ENCODE data around the gene WIZ.
"Not testable (repeated sequence)": the region's sequence is repeated elsewhere in the genome, so short reads cannot be mapped to it uniquely, and the experiment has no call there.

WIZ gene

GRCh38 chr19:15429825-15430467 lies 19.8 kb downstream of the WIZ start:
- DNase-seq (ENCODE audit: low read depth in 2 of 2), result no peak

- no peak for DNase-seq (ENCODE audit: low read depth in 2 of 2)
These were observed 20.6 kb downstream of the WIZ start for GRCh38 chr19:15428956-15429824.

GRCh38 chr19:15427991-15428471 lies 21.7 kb downstream of the WIZ start:
- no peak for DNase-seq (ENCODE audit: low read depth in 2 of 2)

- DNase-seq (ENCODE audit: low read depth in 2 of 2), result no peak
These were observed 22.4 kb downstream of the WIZ start for GRCh38 chr19:15427350-15427700.

DNA sequence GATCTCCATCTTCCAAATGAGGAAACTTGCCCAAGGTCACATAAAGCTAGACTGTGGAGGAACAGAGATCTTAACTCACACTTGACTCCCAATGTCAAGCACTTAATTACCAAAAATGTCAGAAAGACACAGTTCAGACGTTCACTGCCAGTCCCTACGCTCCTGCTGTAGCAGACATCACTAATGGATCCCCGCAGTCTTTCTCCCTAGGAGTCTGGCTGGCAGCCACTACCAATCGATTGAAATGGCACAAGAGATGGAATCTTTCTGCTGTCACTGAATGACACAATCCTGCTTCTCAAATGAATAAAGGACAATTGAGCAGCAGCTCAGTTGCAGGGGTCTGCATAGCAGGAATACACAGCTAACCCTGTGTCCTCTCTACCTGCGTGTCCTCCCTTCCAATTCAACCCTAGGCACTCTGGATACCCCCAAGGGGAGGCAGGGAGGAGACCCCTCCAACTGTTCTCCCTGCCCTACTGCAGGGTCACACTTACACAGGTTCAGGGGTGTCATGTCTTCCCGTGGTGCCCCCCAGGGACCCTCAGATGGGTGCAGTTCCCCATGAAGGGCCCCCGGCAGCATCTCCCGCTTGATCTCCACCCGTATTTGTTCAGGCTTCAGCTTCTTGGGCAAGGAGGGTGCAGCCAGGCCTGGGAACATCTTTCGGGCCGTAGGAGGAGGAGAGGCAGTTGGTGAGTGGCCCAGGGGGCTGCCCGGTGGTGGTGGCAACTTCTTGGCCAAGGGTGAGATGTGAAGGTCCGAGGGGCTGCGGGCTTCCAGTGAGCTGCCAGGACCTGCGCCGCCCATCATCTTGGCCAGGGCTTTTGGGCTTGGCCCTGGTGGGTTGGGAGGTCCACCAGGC lies 23.0 kb downstream of the WIZ start:
- no peak for DNase-seq (ENCODE audit: low read depth in 2 of 2)

GRCh38 chr19:15425321-15425950 lies 24.3 kb downstream of the WIZ start:
- DNase-seq (ENCODE audit: low read depth in 2 of 2), result no peak

DNA sequence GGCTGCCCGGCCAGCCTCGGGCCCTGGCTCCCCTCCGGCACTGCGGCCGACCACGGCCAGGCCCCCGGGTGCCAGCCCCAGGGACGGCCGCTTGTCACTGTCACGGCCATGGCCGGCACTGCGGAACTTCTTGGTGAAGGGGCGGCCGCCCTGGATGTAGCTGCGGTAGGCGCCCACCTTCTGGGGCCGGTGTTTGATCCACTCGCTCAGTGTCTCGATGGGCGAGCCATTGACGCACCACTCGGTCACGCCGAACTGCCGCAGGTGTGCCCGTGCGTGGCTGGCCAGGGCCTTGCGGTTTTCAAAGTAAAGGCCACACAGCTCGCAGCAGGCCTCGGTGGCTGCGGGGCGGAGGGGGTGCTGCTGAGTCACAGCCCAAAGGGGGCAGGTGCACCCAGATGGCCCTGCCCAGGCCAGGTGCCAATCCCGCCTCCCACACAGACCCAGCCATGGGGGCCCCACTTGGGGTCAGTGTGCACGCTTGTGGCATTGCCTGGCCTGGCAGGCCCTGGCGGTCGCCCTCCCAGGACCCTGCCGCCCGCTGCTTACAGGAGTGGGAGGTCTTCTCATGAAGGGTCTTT lies 25.0 kb downstream of the WIZ start:
- no peak for DNase-seq (ENCODE audit: low read depth in 2 of 2)

- no peak for DNase-seq (ENCODE audit: low read depth in 2 of 2)
These were observed 25.6 kb downstream of the WIZ start for GRCh38 chr19:15424121-15424520.

DNA sequence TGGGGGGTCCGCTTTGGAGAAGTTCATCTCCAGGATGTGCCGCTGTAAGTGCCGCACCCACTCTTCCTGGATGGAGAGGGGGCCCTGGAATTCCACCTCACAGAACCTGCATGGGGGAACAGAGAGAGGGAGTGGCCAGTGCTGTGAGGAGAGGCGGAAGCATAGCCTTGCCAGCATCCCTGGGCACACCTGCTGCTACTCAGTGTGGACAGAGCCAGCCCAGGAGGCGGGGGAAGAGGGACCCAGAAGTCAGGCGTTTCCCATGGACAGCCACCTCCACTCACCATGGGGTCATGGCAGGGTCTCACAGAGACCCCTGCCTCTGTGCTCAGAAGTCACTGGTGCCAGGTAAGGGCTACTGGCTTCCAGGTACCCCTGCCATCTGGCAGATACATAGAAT lies 26.6 kb downstream of the WIZ start:
- no peak for DNase-seq (ENCODE audit: low read depth in 2 of 2)

- DNase-seq (ENCODE audit: low read depth in 2 of 2), result no peak
These were observed 27.3 kb downstream of the WIZ start for GRCh38 chr19:15422296-15423075.

DNA sequence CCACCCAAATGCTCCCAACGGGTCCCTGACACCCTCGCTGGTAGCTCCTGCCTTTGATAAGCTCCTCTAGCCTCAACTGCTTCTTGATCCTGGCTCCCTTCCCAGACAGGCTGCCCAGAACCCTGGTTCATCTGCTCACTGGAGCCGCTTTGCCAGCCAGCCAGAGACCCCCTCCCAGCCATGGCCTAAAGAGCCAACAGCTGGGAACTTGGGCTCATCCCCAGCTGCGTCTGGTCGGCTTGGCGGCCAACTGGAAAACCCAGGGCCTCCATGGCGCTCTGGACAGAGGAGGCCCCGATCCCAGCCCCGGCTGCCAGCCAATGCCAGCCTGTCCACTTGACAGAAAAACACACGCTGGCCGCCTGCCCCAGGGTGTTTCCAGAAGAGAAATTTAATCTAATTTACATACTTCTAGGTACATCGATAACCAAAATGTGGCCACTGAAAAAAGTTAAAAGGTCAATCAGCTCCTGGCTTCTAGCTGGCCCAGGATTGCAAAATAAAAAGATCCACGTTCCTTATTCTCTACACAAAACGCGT lies 28.0 kb downstream of the WIZ start:
- DNase-seq (ENCODE audit: low read depth in 2 of 2), result no peak

DNA sequence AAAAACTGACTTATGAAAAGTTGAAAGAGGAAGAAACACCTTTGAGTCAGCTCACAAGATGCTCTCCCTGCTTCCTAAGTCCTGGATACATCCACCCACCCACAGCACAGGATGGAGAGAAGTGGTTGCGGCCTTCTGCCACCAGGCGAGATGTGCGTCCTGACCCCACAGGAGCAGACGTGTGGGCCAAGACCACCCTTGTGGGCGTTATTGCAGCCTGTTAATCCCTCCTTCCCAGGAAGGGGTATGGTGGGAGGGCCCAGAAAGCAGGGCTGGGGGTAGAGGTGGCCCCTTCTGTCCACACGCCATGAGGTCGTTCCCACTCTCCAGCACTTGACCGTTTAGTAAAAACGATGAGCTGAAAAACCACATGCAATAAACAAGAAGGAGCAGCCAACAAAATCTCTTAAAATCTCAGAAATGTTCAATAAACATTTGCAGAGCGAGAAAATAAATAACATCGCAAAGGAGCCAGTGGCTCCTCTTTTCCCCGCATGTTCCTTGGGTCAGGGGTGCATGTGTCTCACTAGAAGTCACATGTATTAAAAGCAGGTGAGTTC lies 28.5 kb downstream of the WIZ start:
- no peak for DNase-seq (ENCODE audit: low read depth in 2 of 2)

- DNase-seq (ENCODE audit: low read depth in 2 of 2), result no peak
These were observed 30.2 kb downstream of the WIZ start for GRCh38 chr19:15419413-15420025.

GRCh38 chr19:15418579-15419412 lies 31.0 kb downstream of the WIZ start, which contains the start of gene AKAP8L:
Gene AKAP8L, minus strand, starts transcription at chr19:15418988. Its CDS starts 65 bp downstream, at chr19:15418923.
- peak; percentile 93 to 95 for DNase-seq (ENCODE audit: low read depth in 2 of 2)

- no peak for DNase-seq (ENCODE audit: low read depth in 2 of 2)
These were observed 31.6 kb downstream of the WIZ start for GRCh38 chr19:15418231-15418578.

DNA sequence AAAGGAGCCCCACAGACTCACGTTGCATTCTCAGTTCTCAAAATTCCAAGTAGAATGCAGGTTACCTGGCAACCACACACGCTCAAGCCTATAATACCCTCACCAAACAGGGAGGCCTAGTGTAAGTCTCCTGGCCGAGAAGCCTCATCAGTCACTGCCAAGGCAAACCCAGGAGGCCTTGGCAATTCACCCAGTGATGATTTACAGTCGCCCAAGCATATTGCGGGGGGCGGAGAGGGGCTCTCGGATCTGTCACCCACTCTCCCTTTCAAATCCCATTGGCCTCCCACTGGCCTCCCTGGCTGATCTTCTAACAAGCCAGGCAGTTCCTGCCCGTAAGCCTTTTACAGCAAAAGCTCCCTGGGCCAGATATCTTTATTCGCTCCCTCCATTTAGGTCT lies 32.1 kb downstream of the WIZ start:
- DNase-seq (ENCODE audit: low read depth in 2 of 2), result no peak

DNA sequence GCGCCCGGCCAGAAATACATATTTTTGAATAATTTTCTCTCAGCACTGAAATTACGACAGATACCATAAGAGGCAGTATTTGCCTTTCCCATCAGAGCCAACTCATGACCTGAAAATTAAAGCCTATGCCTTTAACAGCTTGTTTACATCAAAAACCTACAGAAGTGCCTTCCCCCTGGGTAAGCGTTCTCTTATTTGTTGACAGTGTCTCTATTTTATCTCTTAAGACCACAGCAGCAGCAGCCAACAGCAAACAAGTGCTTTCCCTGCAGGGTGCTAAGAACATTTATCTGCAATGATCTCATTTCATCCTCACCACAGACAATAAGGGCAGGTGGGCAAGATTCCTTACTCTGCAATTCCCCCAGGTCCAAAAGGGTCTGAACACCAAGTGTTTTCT lies 36.9 kb downstream of the WIZ start:
- no peak for DNase-seq (ENCODE audit: low read depth in 2 of 2)

- not testable (repeated sequence) for DNase-seq (ENCODE audit: low read depth in 2 of 2)
These were observed 38.4 kb downstream of the WIZ start for GRCh38 chr19:15411351-15411750.

- no peak for DNase-seq (ENCODE audit: low read depth in 2 of 2)
These were observed 45.0 kb downstream of the WIZ start for GRCh38 chr19:15404780-15405211.

All from stimulated activated CD8-positive, alpha-beta memory T cell treated with anti-CD3 and anti-CD28 coated beads, Interleukin-7, amount 100 ng/mL, for 1 hour (primary cell).